Smooth muscle cell (in vitro differentiated cells): ENCODE data around the gene STK16. TPM values are rescaled to one million over a fixed set of nuclear protein-coding genes. Genes with fewer than 3 reads are reported as not detected.
A peak's percentile ranks its signal among the peaks of the same experiment; 100 is the strongest.

Experiments
- DNase-seq: peaks from one replicate; lab custom pipeline; 2025; ENCODE audit not compliant: unreplicated experiment; lab: John Stamatoyannopoulos, UW
- H2AFZ ChIP-seq: fragments of 200-600 bp; sonication (generic); 2 replicates; pipeline ENCODE4 v1.6.0; 2016; ENCODE audit warnings: antibody characterized with exemption, low read depth, mild to moderate bottlenecking
- H3F3A ChIP-seq: fragments of 200-600 bp; sonication (generic); 2 replicates; pipeline ENCODE4 v1.6.0; 2017; ENCODE audit warnings: antibody characterized with exemption, low read depth
- H3K27ac ChIP-seq: fragments of 200-600 bp; sonication (generic); 2 replicates; pipeline ENCODE4 v1.5.1; 2016; ENCODE audit warnings: low read depth, mild to moderate bottlenecking
- H3K27me3 ChIP-seq: fragments of 200-600 bp; sonication (generic); 2 replicates; pipeline ENCODE4 v1.6.1; 2016; ENCODE audit warnings: low read depth, mild to moderate bottlenecking
- H3K36me3 ChIP-seq: fragments of 200-600 bp; sonication (generic); 2 replicates; pipeline ENCODE4 v1.5.1; 2016; ENCODE audit warnings: low read depth
- H3K4me1 ChIP-seq: fragments of 200-600 bp; sonication (generic); 2 replicates; pipeline ENCODE4 v1.5.1; 2016; ENCODE audit warnings: low read depth
- H3K4me2 ChIP-seq: fragments of 200-600 bp; sonication (generic); 2 replicates; pipeline ENCODE4 v1.6.0; 2016; ENCODE audit warnings: mild to moderate bottlenecking
- H3K4me3 ChIP-seq: fragments of 200-600 bp; sonication (generic); 2 replicates; pipeline ENCODE4 v1.5.1; 2016; ENCODE audit warnings: mild to moderate bottlenecking
- H3K79me2 ChIP-seq: fragments of 200-600 bp; sonication (generic); 2 replicates; pipeline ENCODE4 v1.6.0; 2016; ENCODE audit warnings: low read depth, mild to moderate bottlenecking
- H3K9ac ChIP-seq: fragments of 200-600 bp; sonication (generic); 2 replicates; pipeline ENCODE4 v1.6.0; 2016; ENCODE audit warnings: low read depth
- H3K9me3 ChIP-seq: fragments of 200-600 bp; sonication (generic); replicated peaks from 2 replicates; pipeline ENCODE4 v1.5.1; 2016; ENCODE audit warnings: low read depth
- H4K20me1 ChIP-seq: fragments of 200-600 bp; sonication (generic); 2 replicates; pipeline ENCODE4 v1.6.0; 2016; ENCODE audit warnings: low read depth
- WGBS: methylation state at CpG from one replicate; pipeline ENCODE4 v1.1.7; 2016; ENCODE audit warnings: low lambda C conversion rate; 5-methylcytosine and 5-hydroxymethylcytosine counted together
- polyA plus RNA-seq: library from polyadenylated mRNA; unstranded; fragments of >200 nt; fragmentation: Nextera tagmentation; extraction: Ambion mirVana; gene quantifications from 2 replicates; pipeline ENCODE4 v1.2.1, GENCODE V29; 2016
- total RNA-seq: library from RNA; depleted of rRNA; stranded (reverse); fragments of >200 nt; gene quantifications from 2 replicates; pipeline ENCODE4 v1.2.3, GENCODE V29; 2014
- TF ChIP-seq, protein P1 (sequence below): fragments of 200-600 bp; sonication (generic); IDR thresholded peaks from 2 replicates; pipeline ENCODE4 v1.5.1; 2017; ENCODE audit warnings: borderline replicate concordance, mild to moderate bottlenecking, antibody characterized with exemption; ENCODE audit not compliant: insufficient read depth, poor library complexity, severe bottlenecking

The STK16 gene
- total and polyA plus RNA-seq, 2 experiments from 2014 or later, result 8.8 to 15.2 TPM

DNA sequence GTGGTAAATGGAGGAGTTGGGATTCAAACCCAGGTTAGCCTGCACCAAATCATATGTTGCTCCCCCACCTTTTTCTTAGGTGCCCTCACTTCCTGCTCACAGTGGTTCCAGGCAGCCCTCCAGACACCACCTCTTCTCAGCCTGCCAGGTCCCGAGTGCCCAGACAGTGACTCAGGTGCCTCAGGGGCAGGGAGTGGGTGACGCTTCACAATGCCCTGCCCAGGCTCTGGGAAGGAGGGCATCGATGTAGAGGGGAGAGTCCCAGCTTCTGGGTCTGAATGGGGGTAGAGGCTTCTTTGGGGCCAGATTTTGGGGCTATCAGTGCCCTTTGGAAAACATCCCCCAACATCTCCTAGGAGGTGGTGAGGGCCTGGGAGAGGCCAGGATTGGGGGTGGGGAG, 28.7 kb downstream of the STK16 start:
- no peak for DNase-seq
- Histone ChIP-seq H3K4me1 (peaks cover 14% of the 10 kb centered on the region), H3K36me3 (no peaks in the 10 kb centered on the region), H3K4me3 (no peak overlapping the region), H3F3A (peaks cover 12% of the 10 kb centered on the region), H3K9me3 (no peaks in the 10 kb centered on the region), H3K79me2 (no peaks in the 10 kb centered on the region), H2AFZ (no peak overlapping the region), H3K27me3 (no peaks in the 10 kb centered on the region), H3K4me2 (peak overlapping the region; percentile 63), H4K20me1 (no peaks in the 10 kb centered on the region), H3K27ac (peak overlapping the region; percentile 98), H3K9ac (peak overlapping the region; percentile 93)
- TF ChIP-seq, protein P1, sequence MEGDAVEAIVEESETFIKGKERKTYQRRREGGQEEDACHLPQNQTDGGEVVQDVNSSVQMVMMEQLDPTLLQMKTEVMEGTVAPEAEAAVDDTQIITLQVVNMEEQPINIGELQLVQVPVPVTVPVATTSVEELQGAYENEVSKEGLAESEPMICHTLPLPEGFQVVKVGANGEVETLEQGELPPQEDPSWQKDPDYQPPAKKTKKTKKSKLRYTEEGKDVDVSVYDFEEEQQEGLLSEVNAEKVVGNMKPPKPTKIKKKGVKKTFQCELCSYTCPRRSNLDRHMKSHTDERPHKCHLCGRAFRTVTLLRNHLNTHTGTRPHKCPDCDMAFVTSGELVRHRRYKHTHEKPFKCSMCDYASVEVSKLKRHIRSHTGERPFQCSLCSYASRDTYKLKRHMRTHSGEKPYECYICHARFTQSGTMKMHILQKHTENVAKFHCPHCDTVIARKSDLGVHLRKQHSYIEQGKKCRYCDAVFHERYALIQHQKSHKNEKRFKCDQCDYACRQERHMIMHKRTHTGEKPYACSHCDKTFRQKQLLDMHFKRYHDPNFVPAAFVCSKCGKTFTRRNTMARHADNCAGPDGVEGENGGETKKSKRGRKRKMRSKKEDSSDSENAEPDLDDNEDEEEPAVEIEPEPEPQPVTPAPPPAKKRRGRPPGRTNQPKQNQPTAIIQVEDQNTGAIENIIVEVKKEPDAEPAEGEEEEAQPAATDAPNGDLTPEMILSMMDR, result no peak
- 68% methylated on average over 3 of the region's 3 CpGs for WGBS

- 0% methylated on average over 3 of the region's 6 CpGs for WGBS
- Histone ChIP-seq H3K79me2 (no peaks in the 10 kb centered on the region), H2AFZ (no peak overlapping the region), H3F3A (peaks cover 12% of the 10 kb centered on the region), H3K4me2 (peak overlapping the region; percentile 63), H3K36me3 (no peaks in the 10 kb centered on the region), H3K4me3 (no peak overlapping the region), H3K9me3 (no peaks in the 10 kb centered on the region), H3K9ac (peak overlapping the region; percentile 93), H3K27ac (peak overlapping the region; percentile 98), H3K27me3 (no peaks in the 10 kb centered on the region), H4K20me1 (no peaks in the 10 kb centered on the region), H3K4me1 (peaks cover 14% of the 10 kb centered on the region)
- DNase-seq, result no peak
- TF ChIP-seq, protein P1, result no peak
Measured at GRCh38 chr2:219274361-219274921, 29.2 kb downstream of the STK16 start.

- Histone ChIP-seq H3F3A (peaks cover 15% of the 10 kb centered on the region), H3K4me1 (peaks cover 18% of the 10 kb centered on the region), H3K4me3 (no peak overlapping the region)
Measured at GRCh38 chr2:219277703-219278654, 32.7 kb downstream of the STK16 start.

More at GRCh38 chr2:219277703-219278654, 32.7 kb downstream of the STK16 start:
- Histone ChIP-seq H3K27ac (peak overlapping the region; percentile 99), H2AFZ (peak overlapping the region; percentile 71), H3K9ac (peak overlapping the region; percentile 79), H3K79me2 (no peaks in the 10 kb centered on the region), H3K4me2 (peak overlapping the region; percentile 78), H4K20me1 (no peaks in the 10 kb centered on the region), H3K27me3 (no peaks in the 10 kb centered on the region), H3K9me3 (no peaks in the 10 kb centered on the region), H3K36me3 (no peaks in the 10 kb centered on the region)
- peak; percentile 56 for DNase-seq
- TF ChIP-seq, protein P1, result peak; percentile 97
- WGBS, result 28% methylated on average over 25 of the region's 25 CpGs
